IPS DF 6.9 (cell line): Measurements from ENCODE around the gene ADRM1.

Experiments used
- DNase-seq: peaks from one replicate; pipeline ENCODE4 v3.0.0-alpha.2; 2013; ENCODE audit warnings: low read depth, low spot score
- H3K27ac ChIP-seq: one replicate; pipeline ENCODE4 v1.5.1; 2013; ENCODE audit warnings: low read length, control low read depth
- H3K27me3 ChIP-seq: 2 replicates; pipeline ENCODE4 v1.6.1; 2013; ENCODE audit warnings: mild to moderate bottlenecking, low read length; ENCODE audit not compliant: control insufficient read depth, insufficient read depth
- H3K36me3 ChIP-seq: 2 replicates; pipeline ENCODE4 v1.6.1; 2013; ENCODE audit warnings: low read length; ENCODE audit not compliant: control insufficient read depth, insufficient read depth
- H3K4me1 ChIP-seq: 2 replicates; pipeline ENCODE4 v1.6.1; 2013; ENCODE audit warnings: low read length; ENCODE audit not compliant: control insufficient read depth, insufficient read depth
- H3K4me3 ChIP-seq: 2 replicates; pipeline ENCODE4 v1.5.1; 2013; ENCODE audit warnings: mild to moderate bottlenecking, low read length
- H3K9me3 ChIP-seq: 2 replicates; pipeline ENCODE4 v1.6.1; 2013; ENCODE audit warnings: low read length, inconsistent platforms; ENCODE audit not compliant: control insufficient read depth, insufficient read depth
- WGBS: extraction: QIAGEN DNeasy Blood & Tissue Kit; methylation state at CpG from one replicate; pipeline ENCODE4 v1.1.7; 2013; ENCODE audit warnings: mixed read lengths, missing lambda C conversion rate; ENCODE audit not compliant: insufficient read length, insufficient coverage; 5-methylcytosine and 5-hydroxymethylcytosine counted together

The ADRM1 gene

GRCh38 chr20:62357681-62358080 lies 54.9 kb downstream of the ADRM1 start:
- H3K9me3 ChIP-seq = no peaks in the 10 kb centered on the region
- peaks cover 13% of the 10 kb centered on the region for H3K36me3 ChIP-seq
- H3K4me3 ChIP-seq = no peak overlapping the region
- H3K4me1 ChIP-seq = peaks cover 34% of the 10 kb centered on the region
- no peak for DNase-seq
- no peak overlapping the region for H3K27ac ChIP-seq
- no CpG with 5 or more reads among the region's 7 CpGs for WGBS
- no peaks in the 10 kb centered on the region for H3K27me3 ChIP-seq
